ENCODE measurements around the gene MED8.

- no peak for TF ChIP-seq REST (IDR thresholded peaks at IDR 0.05; ENCODE audit: low read depth)
- TF ChIP-seq EP300 (IDR thresholded peaks at IDR 0.05; ENCODE audit: borderline replicate concordance), result no peak
- no peak for TF ChIP-seq FOXM1 (IDR thresholded peaks at IDR 0.05; ENCODE audit: borderline replicate concordance, low read depth)
- TF ChIP-seq CEBPB (IDR thresholded peaks at IDR 0.05), result no peak
- no peak for TF ChIP-seq TAF1 (IDR thresholded peaks at IDR 0.05; ENCODE audit: low read depth)
- TF ChIP-seq NFIC (IDR thresholded peaks at IDR 0.05), result no peak
- no peak for TF ChIP-seq EGR1 (IDR thresholded peaks at IDR 0.05)
- TF ChIP-seq MAX (IDR thresholded peaks at IDR 0.05), result no peak
- TF ChIP-seq, protein P1, sequence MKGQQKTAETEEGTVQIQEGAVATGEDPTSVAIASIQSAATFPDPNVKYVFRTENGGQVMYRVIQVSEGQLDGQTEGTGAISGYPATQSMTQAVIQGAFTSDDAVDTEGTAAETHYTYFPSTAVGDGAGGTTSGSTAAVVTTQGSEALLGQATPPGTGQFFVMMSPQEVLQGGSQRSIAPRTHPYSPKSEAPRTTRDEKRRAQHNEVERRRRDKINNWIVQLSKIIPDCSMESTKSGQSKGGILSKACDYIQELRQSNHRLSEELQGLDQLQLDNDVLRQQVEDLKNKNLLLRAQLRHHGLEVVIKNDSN (IDR thresholded peaks at IDR 0.05), result no peak
- TF ChIP-seq RAD21 (IDR thresholded peaks at IDR 0.05; ENCODE audit: low read depth), result no peak
- no peak for TF ChIP-seq TCF12 (IDR thresholded peaks at IDR 0.05; ENCODE audit: low read depth)
These were observed 16.3 kb downstream of the MED8 start for GRCh38 chr1:43373066-43373940.

All from Ishikawa (cell line).